ENCODE results near the gene SLC22A8.

GRCh38 chr11:63019506-63019905, 3.9 kb upstream of the SLC22A8 start:
- TF ChIP-seq EZH2 (IDR thresholded peaks at IDR 0.05; ENCODE audit: low read length, missing control alignments): no peak
- TF ChIP-seq CTCF (conservative IDR thresholded peaks at IDR 0.05 in 1 of 2, IDR thresholded peaks at IDR 0.05 in 1 of 2; ENCODE audit: low read depth in 1 of 2, low read length in 2 of 2): no peak
